Tibial nerve (tissue), 4 donors: ENCODE data around the gene HJV. TPM values are rescaled to one million over a fixed set of nuclear protein-coding genes. Genes with fewer than 3 reads are reported as not detected.

Experiments
- DNase-seq, 2 donors: peaks; one replicate each; pipeline ENCODE4 v3.0.0-alpha.2; 2019; ENCODE audit warnings: low spot score in 2 of 2
- H3K27ac ChIP-seq, 4 donors: fragments of 200-600 bp; sonication (generic) in 3 of 4; one replicate each; pipeline ENCODE4 v1.5.1; 2017 to 2019; ENCODE audit warnings: mild to moderate bottlenecking in 1 of 4
- H3K27me3 ChIP-seq, 2 donors: fragments of 200-600 bp; sonication (generic) in 1 of 2; one replicate each; pipeline versions ENCODE4 v1.5.1 to v1.6.0; 2017 to 2019
- H3K36me3 ChIP-seq, 3 donors: fragments of 200-600 bp; sonication (generic); one replicate each; pipeline ENCODE4 v1.5.1; 2018 to 2019
- H3K4me1 ChIP-seq, 4 donors: fragments of 200-600 bp; sonication (generic) in 3 of 4; one replicate each; pipeline ENCODE4 v1.5.1; 2017 to 2019
- H3K4me3 ChIP-seq, 4 donors: fragments of 200-600 bp; sonication (generic) in 3 of 4; one replicate each; pipeline ENCODE4 v1.5.1; 2017 to 2019; ENCODE audit warnings: mild to moderate bottlenecking in 1 of 4, moderate library complexity in 1 of 4
- H3K9me3 ChIP-seq, 4 donors: fragments of 200-600 bp; sonication (generic) in 3 of 4; one replicate each; pipeline ENCODE4 v1.5.1; 2017 to 2019
- CTCF ChIP-seq, 5 experiments: fragments of 200-600 bp in 3 of 5; fragments of 450-650 bp in 2 of 5; sonication (generic) in 3 of 5; IDR thresholded peaks; one replicate each; pipeline ENCODE4 v1.5.1; 2016 to 2019; ENCODE audit warnings: antibody characterized with exemption in 5 of 5, mild to moderate bottlenecking in 3 of 5, moderate library complexity in 2 of 5
- EP300 ChIP-seq, 2 donors: sonication (generic); formaldehyde crosslinking; IDR thresholded peaks; one replicate each; pipeline ENCODE4 v1.6.1; 2017; ENCODE audit warnings: antibody characterized with exemption in 2 of 2, mild to moderate bottlenecking in 1 of 2
- POLR2A ChIP-seq, 2 donors: fragments of 450-650 bp; IDR thresholded peaks; one replicate each; pipeline ENCODE4 v1.6.1; 2017; ENCODE audit warnings: antibody characterized with exemption in 2 of 2, mild to moderate bottlenecking in 2 of 2, moderate library complexity in 2 of 2
- WGBS, 2 donors: methylation state at CpG; one replicate each; pipeline ENCODE4 v1.1.5; 2018; 5-methylcytosine and 5-hydroxymethylcytosine counted together
- small RNA-seq: library from RNA; depleted of rRNA; stranded (forward); fragments of <200 nt; gene quantifications from one replicate; pipeline ENCODE3, GENCODE V24; 2016
- total RNA-seq, 4 donors: library from RNA; depleted of rRNA; stranded (reverse); fragments of >200 nt; gene quantifications; one replicate each; pipeline ENCODE4 v1.1.0, GENCODE V29; 2016

Gene HJV
- total RNA-seq, 4 donors from 2014 or later, result not detected

DNA sequence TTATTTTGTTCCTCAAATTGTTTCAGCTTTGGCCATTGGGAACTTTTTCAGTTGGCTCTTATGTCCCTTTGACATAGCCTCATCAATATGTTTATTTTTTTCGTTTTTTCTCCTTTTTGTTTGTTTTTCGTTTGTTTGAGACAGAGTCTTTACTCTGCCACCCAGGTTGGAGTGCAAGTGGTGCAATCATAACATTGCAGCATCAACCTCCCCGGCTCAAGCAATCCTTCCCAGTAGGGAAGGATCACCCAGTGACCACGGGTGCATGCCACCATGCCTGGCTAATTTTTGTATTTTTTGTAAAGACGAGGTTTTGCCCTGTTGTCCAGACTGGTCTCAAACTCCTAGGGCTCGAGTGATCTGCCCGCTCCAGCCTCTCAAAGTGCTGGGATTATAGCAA is 49.0 kb downstream of the HJV start:
- Histone ChIP-seq H3K27ac (no peak overlapping the region), H3K27me3 (no peaks in the 10 kb centered on the region), H3K4me3 (no peak overlapping the region), H3K4me1 (peaks cover 0 to 7% (median 6%) of the 10 kb centered on the region in 4 donors), H3K9me3 (peaks cover 0 to 1% (median 0%) of the 10 kb centered on the region in 4 donors), H3K36me3 (peaks cover 0 to 9% (median 0%) of the 10 kb centered on the region in 3 donors)
- no peak for DNase-seq
- 74 to 76% methylated on average over 7 of the region's 7 CpGs for WGBS, 2 donors
- no peak for TF ChIP-seq EP300 (IDR thresholded peaks at IDR 0.05)
- TF ChIP-seq CTCF (IDR thresholded peaks at IDR 0.05), result no peak
- no peak for TF ChIP-seq POLR2A (IDR thresholded peaks at IDR 0.05)

Small RNA genes lying within 50 kb of the gene (small RNA-seq; reads per million reads assigned to genes)
- 0.38 reads per million for gene RNVU1-6

Other genes with a start within 250 kb of the HJV start
- 10 to 100 TPM; 23.7 to 24.9 (median 23.8) TPM for gene RNF115, start 197.6 kb downstream of the HJV start, total RNA-seq
- gene POLR3C, start 197.5 kb downstream of the HJV start, total RNA-seq, result 10 to 100 TPM; 25.9 to 39.6 (median 37.8) TPM
- gene NUDT17, start 176.1 kb downstream of the HJV start, total RNA-seq, result 1 to 10 TPM; 2.7 to 8.4 (median 4.5) TPM
- 10 to 100 TPM; 25.5 to 29.1 (median 26.3) TPM for gene PIAS3, start 162.7 kb downstream of the HJV start, total RNA-seq
- 10 to 100 TPM in 1 of 4 donors, 1 to 10 TPM in 3; 2.7 to 11.2 (median 6.3) TPM for gene ANKRD35, start 135.9 kb downstream of the HJV start, total RNA-seq
- gene ITGA10, start 111.7 kb downstream of the HJV start, total RNA-seq, result 10 to 100 TPM; 29.4 to 42.9 (median 39.4) TPM
- gene PEX11B, start 103.0 kb downstream of the HJV start, total RNA-seq, result 10 to 100 TPM; 27.9 to 35.2 (median 30.8) TPM
- gene RBM8A, start 94.3 kb downstream of the HJV start, total RNA-seq, result 100 to 1,000 TPM; 113 to 157 (median 129) TPM
- gene LIX1L, start 63.7 kb downstream of the HJV start, total RNA-seq, result 10 to 100 TPM; 30.8 to 57.1 (median 41.5) TPM
- gene ANKRD34A, start 57.2 kb downstream of the HJV start, total RNA-seq, result 1 to 10 TPM in 2 of 4 donors, under 1 TPM in 2; 0.39 to 2.4 (median 1.3) TPM
- 10 to 100 TPM; 20.1 to 33.1 (median 28.9) TPM for gene POLR3GL, start 57.0 kb downstream of the HJV start, total RNA-seq
- 1,000 to 10,000 TPM; 1,863 to 2,525 (median 2,185) TPM for gene TXNIP, start 25.2 kb downstream of the HJV start, total RNA-seq
- 1 to 10 TPM; 1.0 to 3.3 (median 2.2) TPM for gene NBPF10, start 123.1 kb upstream of the HJV start, total RNA-seq
- gene NOTCH2NLA, start 207.3 kb upstream of the HJV start, total RNA-seq, result 100 to 1,000 TPM in 1 of 4 donors, 10 to 100 TPM in 3; 55.9 to 115 (median 75.8) TPM